Heart left ventricle (tissue), 13 donors: ENCODE data around the gene NLRP3.

Experiments used
- POLR2A ChIP-seq, 2 donors: fragments of 450-650 bp; IDR thresholded peaks; one replicate each; pipeline ENCODE4 v1.6.1; 2017; ENCODE audit warnings: antibody characterized with exemption in 2 of 2, mild to moderate bottlenecking in 2 of 2, moderate library complexity in 2 of 2
- TF ChIP-seq, protein P1 (sequence below), 12 donors: fragments of 200-600 bp; sonication (generic) in 4 of 12; IDR thresholded peaks; one replicate each; pipeline versions ENCODE4 v1.5.0 to v1.8.0; 2018 to 2022; ENCODE audit warnings: antibody characterized with exemption in 12 of 12, mild to moderate bottlenecking in 5 of 12
- donor health status: ischemic (EF 13 %, LVEDD 7.1; RV severe dilation, severe dysfunction).
- donor health status: DM: no; HTN: yes; CAD: no.
- donor health status: DM: no; HTN: no; CAD: no.
- donor health status: ischemic (EF 25% LVEDD 6.9; RV normal size, moderate dysfunction).
- donor health status: ischemic (EF 25% LVEDD 5.7; RV mildly dilated, moderate dysfunction).
- donor health status: ischemic (EF 35%, LVEDD 5.7; RV mildly dilated, moderate dysfunction).
- donor health status: nonischemic (EF 11% LVEDD 7.7; RV severe dilation, severe dysfunction).
- donor health status: DM: yes; HTN: yes; CAD: no.
- donor health status: PGD.
- donor health status: ischemic (EF 29% LVEDD 5.4; RV normal size, mild dysfunction).
- donor health status: nonischemic (EF 23%, LVEDD 6.1; RV moderate dilation, normal function).

- TF ChIP-seq, protein P1, sequence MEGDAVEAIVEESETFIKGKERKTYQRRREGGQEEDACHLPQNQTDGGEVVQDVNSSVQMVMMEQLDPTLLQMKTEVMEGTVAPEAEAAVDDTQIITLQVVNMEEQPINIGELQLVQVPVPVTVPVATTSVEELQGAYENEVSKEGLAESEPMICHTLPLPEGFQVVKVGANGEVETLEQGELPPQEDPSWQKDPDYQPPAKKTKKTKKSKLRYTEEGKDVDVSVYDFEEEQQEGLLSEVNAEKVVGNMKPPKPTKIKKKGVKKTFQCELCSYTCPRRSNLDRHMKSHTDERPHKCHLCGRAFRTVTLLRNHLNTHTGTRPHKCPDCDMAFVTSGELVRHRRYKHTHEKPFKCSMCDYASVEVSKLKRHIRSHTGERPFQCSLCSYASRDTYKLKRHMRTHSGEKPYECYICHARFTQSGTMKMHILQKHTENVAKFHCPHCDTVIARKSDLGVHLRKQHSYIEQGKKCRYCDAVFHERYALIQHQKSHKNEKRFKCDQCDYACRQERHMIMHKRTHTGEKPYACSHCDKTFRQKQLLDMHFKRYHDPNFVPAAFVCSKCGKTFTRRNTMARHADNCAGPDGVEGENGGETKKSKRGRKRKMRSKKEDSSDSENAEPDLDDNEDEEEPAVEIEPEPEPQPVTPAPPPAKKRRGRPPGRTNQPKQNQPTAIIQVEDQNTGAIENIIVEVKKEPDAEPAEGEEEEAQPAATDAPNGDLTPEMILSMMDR (IDR thresholded peaks at IDR 0.05) = no peak
- no peak for TF ChIP-seq POLR2A (IDR thresholded peaks at IDR 0.05)
Observed at GRCh38 chr1:247469141-247469535, 53.2 kb downstream of the NLRP3 start.
